GM19193 (cell line): ENCODE measurements around the gene NOXO1.

ENCODE experiments used
- POLR2A ChIP-seq: IDR thresholded peaks from 4 replicates; pipeline ENCODE4 v1.6.1; 2011; ENCODE audit not compliant: insufficient read depth, insufficient read length; ENCODE audit errors: extremely low read depth

Gene NOXO1

DNA sequence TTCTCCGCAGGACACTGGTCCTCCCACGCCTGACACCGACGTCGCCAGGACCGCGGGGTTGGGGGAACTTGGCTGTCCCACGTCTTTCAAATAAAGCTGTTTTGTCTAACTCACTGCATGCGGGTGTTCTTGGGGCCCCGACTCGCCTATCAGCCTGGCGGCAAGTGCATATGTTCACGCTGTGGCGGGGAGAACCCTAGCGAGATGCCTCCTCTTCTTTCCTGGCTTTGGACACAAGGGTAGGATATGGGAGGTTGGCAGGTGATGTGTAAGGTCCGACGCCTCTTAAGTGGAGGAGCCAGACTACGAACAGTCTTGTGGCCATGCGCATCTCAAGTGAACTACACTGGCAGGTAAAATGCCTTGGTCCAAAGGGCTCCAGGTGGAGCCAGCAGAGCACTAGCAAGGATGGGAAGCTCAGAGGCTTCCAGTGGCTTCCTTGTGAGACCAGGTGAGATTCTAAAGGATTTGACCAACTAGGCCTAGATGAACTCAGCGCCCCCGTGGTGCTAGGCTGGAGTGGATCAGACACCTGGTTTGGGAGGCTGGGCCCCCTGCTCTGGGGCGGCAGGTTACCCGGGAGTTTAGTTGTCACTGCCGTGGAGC is 15.8 kb downstream of the NOXO1 start:
- no peak for TF ChIP-seq POLR2A

- peak; percentile 100 for TF ChIP-seq POLR2A
Measured at GRCh38 chr16:1964506-1965395, 16.5 kb downstream of the NOXO1 start, which contains the start of gene RPS2. TSS of gene RPS2 (minus strand) at chr16:1964826. CDS start at chr16:1964625, 201 bp downstream.

GRCh38 chr16:1963806-1964505 is 17.3 kb downstream of the NOXO1 start:
- TF ChIP-seq POLR2A = no peak

GRCh38 chr16:1962161-1963153 is 18.8 kb downstream of the NOXO1 start:
- TF ChIP-seq POLR2A = peak; percentile 35

DNA sequence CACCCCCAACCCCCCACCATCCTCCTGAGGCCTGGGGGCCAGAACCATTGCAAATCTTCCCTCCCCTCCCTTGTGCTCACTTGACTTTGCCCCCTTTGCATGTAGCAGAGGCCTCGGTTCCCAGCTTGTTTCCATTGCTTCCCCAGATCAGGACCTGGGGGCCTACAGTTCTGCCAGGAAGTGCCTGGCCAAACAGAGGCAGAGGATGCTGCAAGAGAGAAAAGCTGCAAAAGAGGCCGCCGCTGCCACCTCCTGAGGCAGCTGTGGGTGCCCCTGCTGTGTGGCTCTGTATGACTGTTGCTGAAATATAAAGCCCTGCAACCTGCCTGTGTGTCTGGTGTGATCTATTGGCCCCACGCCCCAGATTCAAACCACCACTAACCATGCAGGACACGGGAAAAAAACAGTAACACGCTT is 19.6 kb downstream of the NOXO1 start:
- no peak for TF ChIP-seq POLR2A

GRCh38 chr16:1960665-1961630 is 20.3 kb downstream of the NOXO1 start:
- TF ChIP-seq POLR2A = peak; percentile 74

DNA sequence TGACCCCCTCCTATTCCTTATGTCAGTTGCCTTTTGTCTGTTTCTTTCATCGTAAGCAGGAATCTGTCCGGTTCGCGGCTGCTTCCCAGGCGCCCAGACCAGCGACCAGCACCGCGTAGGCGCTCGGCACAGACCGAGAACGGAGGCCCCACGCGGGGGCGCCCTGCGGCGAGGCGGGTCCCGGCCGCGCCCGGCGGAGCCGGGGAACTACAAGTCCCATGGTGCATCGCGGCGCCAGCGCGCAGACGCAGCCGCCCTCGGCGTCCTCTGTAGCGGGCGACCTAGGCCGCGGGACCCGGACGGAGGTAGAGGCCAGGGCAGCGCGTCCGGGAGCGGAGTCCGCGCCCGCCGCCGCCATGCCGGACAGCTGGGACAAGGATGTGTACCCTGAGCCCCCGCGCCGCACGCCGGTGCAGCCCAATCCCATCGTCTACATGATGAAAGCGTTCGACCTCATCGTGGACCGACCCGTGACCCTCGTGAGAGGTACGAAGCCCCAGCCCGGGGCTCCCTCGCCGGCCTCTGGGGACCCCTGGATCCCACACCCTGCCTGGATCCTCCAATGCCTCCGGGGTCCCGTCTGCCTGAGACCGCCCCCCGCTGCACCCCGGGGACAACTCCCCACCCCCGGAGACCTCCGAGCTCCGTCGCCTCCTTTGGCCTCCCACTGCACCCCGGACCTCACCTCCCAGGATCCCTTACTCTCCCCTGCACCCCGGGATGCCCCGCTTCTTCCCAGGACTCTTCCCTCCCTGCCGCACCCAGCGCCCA is 21.8 kb downstream of the NOXO1 start, which contains the start of gene NDUFB10:
NDUFB10 (plus strand) TSS at position 270 of the 771 bp plus-strand sequence; CDS start at position 357, 87 bp downstream.
- TF ChIP-seq POLR2A = peak; percentile 79

- TF ChIP-seq POLR2A = no peak
Measured at GRCh38 chr16:1958715-1959268, 22.5 kb downstream of the NOXO1 start.

GRCh38 chr16:1953734-1954133 is 27.5 kb downstream of the NOXO1 start:
- TF ChIP-seq POLR2A = no peak

- TF ChIP-seq POLR2A = no peak
Measured at GRCh38 chr16:1950559-1950958, 30.7 kb downstream of the NOXO1 start.

DNA sequence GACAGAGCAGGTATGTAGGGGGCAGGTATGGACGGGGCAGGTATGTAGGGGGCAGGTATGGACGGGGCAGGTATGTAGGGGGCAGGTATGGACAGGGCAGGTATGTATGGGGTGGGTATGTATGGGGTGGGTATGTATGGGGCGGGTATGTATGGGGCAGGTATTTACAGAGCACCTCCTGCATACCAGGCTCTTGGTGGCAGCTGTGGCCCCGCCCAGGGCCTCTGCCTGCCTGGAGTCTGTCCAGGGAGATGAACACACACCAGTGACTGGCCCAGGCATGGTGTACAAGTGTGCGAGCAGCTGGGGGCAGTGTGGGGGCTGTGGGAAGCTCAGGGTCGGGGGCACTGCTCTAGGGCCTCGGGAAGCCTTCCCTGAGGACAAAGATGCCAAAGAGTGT is 31.2 kb downstream of the NOXO1 start:
- no peak for TF ChIP-seq POLR2A

DNA sequence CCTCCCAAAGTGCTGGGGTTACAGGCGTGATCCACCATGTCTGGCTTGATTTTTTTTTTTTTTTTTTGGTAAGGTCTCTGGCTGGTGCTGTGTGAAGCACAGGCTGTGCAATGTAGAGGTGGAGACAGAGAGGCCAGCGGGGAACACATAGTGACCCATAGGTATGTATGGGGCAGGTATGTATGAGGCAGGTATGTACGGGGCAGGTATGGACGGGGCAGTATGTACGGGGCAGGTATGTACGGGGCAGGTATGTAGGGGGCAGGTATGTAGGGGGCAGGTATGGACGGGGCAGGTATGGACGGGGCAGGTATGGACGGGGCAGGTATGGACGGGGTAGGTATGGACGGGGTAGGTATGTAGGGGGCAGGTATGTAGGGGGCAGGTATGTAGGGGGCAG is 31.8 kb downstream of the NOXO1 start:
- no peak for TF ChIP-seq POLR2A
